Stimulated activated naive CD8-positive, alpha-beta T cell treated with anti-CD3 and anti-CD28 coated beads, Interleukin-15, Interleukin-2, amounts not matched to agents 100 U/mL and 50 U/mL, for 24 hours (primary cell): ENCODE measurements around the gene B4GALT1.

ENCODE experiments used
- ATAC-seq: fragments of 150-1000 bp; cut with Tn5 transposase; one replicate; pipeline ENCODE4 v1.10.0; 2021
- DNase-seq: peaks from one replicate; pipeline ENCODE4 v3.0.0; 2021

The B4GALT1 gene

GRCh38 chr9:33140401-33141360 lies 26.5 kb downstream of the B4GALT1 start:
- ATAC-seq = peak; percentile 34
- no peak for DNase-seq

DNA sequence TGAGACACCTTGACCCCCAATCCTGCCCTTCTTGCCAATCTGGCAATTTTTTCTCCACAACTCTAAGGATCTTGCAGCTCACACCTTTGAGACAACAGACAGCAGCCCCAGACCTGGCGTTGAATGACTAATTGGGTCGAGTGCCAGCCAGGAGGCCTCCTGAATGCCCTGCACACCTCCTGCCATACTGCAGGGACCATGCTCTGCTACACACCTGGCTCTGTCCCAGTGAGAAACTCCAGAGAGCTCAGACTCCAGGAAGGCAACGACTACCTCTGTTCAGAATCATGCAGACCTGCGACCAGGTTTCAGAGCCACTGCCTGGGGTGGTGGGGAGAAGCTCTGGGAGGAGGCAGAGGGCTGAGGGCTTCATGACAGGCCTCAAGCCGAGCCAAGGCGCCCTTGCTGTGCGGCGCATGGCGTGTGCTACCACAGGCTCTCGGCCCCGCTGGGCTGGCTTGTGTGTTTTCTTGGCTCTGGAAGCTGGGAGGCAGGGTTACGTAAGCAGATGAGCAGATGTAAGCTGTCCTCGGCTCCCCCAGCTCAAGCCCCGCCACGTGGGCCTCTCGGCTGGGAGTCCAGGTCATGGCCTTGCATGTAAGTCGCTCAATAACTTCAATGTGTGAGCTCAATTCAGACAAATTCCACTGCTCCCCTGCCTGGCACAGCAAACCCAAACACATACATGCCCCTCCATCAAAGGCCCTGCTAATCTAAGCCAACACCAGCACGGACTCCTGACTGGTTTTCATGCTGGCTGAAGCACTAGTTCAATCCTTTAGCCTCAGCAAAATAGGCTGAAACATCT lies 27.5 kb downstream of the B4GALT1 start:
- DNase-seq (no peak), ATAC-seq (no peak)

GRCh38 chr9:33138768-33139167 lies 28.4 kb downstream of the B4GALT1 start:
- ATAC-seq = no peak
- DNase-seq = no peak

DNA sequence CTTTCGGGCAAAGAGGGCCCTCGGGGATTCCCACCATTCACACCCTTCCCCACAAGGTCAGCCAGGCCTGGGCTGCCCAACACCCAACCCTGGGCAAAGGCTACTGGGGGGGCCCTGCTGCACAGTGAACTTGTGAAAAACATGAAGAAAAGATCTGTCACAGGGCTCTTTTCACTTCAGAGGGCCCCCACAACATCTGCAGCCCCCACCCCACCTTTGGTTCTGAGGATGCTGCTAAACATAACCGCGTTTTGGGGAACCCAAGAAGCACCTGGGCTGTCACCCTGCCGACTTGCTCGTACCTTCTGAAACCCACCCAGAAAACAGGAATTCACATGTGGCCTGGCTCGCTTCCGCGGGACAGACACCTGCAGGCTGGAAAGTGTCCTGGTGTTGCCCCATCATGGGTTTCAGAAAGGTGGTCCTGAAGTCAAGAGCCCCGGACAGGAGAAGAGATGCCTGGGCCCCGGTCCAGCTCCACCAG lies 29.3 kb downstream of the B4GALT1 start:
- DNase-seq (no peak), ATAC-seq (no peak)

- DNase-seq (no peak), ATAC-seq (no peak)
Observed at GRCh38 chr9:33136721-33137670, 30.1 kb downstream of the B4GALT1 start.

DNA sequence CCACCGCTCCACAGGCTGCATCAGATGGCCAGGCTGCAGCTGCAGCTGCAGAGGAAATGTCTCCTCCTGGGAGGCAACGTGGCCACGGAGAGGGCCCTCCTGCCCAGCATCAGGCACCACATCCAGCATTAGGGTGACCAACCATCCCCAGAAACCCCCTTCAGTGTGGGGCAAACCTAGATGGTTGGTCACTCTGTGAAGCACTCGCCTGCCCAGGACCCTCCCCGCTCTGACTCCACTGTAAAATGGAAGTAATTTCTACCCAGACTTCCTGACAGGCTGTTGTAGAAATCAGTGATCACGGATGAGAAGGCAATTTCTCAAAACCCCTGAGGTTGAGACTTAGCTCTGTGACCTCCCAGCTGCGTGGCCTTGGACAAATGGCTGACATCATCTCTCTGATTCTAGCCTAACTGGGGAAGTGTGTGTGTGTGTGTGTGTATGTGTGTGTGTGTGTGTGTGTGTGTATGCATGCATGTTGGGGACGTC lies 31.6 kb downstream of the B4GALT1 start:
- no peak for ATAC-seq
- DNase-seq = no peak

GRCh38 chr9:33135031-33135461 lies 32.1 kb downstream of the B4GALT1 start:
- ATAC-seq (no peak), DNase-seq (no peak)

DNA sequence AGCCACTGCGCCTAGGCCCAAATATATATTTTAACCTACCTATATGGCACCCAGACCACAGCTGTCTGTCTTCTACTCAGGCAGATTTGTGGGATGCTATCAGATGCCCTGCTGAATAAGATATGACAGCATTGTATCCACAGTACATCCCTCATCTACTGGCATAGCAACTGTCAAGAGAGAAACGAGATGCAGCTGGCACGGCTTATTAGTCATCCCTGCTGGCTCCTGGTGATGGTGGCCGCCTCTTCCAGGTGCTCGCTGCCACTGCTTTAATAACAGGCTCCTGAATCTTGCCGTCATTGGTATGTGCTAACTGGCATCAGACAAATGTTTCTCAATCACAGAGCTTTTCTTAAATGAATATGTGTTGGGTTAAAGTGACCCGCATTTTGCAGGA lies 34.0 kb downstream of the B4GALT1 start:
- ATAC-seq = no peak
- no peak for DNase-seq

GRCh38 chr9:33131790-33132772 lies 35.1 kb downstream of the B4GALT1 start:
- DNase-seq (no peak), ATAC-seq (no peak)

- ATAC-seq (peak; percentile 6), DNase-seq (no peak)
Observed at GRCh38 chr9:33130961-33131789, 36.0 kb downstream of the B4GALT1 start.

DNA sequence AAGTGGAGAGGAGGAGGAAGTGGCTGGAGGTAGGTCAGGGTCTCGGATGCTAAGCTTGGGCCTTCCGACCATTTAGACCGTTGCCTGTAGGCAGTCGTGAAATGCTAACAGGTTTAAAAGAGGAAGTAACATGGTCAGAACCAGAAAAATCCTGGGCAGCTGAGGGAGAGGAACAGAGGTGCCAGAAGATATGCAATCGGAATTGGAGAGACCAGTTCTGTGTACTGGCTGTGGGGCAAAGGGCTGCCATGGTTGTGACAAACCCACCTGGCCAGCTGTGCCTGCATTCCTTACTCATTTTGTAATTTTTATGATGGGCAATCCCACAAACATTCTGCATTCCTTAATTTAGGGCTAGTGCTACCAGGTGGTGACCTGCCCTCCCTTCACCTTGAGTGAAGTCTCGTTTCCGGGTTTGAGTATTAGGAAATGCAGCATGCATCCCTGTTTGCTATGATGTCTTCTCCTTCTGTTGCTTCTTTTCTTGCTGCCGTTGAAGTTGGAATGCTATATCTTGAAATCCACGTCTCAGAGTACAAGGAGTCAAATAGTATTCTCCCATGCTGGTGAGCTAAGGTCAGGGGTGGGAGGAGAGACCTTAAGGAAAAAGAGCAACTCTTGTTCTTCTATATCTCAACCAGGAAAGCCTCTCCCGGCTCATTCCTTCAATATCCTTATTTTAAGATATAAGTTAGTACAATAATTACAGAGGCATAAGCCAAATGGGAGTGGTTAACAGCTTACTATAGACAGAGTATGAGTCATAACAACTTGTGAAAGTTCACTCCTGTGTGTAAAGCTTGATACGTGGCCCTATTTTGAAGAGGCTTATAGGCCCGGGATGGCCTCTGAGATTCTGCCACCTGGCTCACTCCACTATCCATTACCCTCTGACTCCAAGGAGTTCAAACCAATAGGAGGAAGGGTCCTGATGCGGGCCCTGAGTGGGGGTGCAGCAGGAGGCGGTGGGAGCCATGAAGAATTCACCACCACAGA lies 37.0 kb downstream of the B4GALT1 start:
- DNase-seq = no peak
- peak; percentile 90 for ATAC-seq

GRCh38 chr9:33129251-33129885 lies 37.8 kb downstream of the B4GALT1 start:
- DNase-seq = no peak
- ATAC-seq = no peak

- ATAC-seq (no peak), DNase-seq (no peak)
Observed at GRCh38 chr9:33128570-33128969, 38.6 kb downstream of the B4GALT1 start.

- DNase-seq = no peak
- no peak for ATAC-seq
Observed at GRCh38 chr9:33127881-33128280, 39.3 kb downstream of the B4GALT1 start.

DNA sequence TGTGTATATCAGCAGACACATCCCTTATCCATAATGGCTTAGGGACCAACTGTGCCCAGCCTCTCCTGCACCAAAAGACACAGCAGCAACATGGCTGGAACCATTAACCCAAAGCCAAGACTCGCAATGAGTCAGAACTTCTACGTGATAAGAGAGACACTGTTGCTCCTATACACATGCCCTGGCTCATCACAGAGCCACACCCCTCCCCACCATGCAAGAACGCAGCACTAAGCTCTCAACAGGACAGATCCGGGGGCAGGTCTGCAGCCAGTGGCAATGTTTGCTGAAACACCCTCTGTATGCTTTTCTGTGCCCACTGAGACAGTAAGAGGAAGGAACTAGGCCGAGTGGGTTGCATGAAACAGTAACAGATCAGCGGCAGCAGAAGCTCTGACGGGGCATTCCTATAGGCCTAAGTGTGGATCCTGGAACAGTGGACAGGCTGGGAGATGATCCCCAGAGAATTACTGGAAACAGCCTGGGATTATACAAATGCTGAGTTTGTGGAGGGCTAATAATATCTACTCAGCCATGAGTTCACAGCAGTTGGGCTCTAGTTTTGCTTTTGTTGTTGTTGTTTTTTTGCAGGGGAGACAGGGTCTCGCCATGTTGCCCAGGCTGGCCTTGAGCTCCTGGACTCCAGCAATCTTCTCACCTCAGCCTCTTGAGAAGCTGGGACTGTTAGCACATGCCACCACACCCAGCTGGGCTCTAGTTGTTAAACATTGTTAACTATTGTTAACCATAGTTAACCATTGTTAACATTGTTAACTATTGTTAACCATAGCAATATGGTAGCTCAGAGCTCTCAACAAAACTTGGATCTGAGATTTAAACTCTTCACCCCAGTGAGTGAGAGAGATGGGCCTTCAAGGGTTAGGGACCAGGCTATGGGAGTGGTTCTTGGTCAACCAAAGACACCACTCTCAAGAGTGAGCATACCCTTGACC lies 41.0 kb downstream of the B4GALT1 start:
- DNase-seq (no peak), ATAC-seq (peak; percentile 42)

- ATAC-seq = no peak
- DNase-seq = no peak
Observed at GRCh38 chr9:33125461-33125860, 41.7 kb downstream of the B4GALT1 start.
